Frontal cortex (tissue), 4 donors: ENCODE results near the gene PPP4R1. TPM values are rescaled to one million over a fixed set of nuclear protein-coding genes. Genes with fewer than 3 reads are reported as not detected.

ENCODE experiments used
- DNase-seq, 2 donors: peaks; one replicate each; pipeline ENCODE4 v3.0.0; 2012; ENCODE audit warnings: low spot score in 2 of 2
- FAIRE-seq: peaks from 2 replicates; lab custom pipeline; 2012; peaks lifted over from hg19 to GRCh38; lab: Jason Lieb, UNC
- small RNA-seq: library from RNA; depleted of rRNA; stranded (forward); fragments of <200 nt; gene quantifications from one replicate; pipeline ENCODE3, GENCODE V24; 2014
- total RNA-seq: library from RNA; depleted of rRNA; stranded (reverse); fragments of >200 nt; gene quantifications from one replicate; pipeline ENCODE4 v1.2.3, GENCODE V29; 2014
- donor health status: control.
- donor health status: control.
- donor health status: control.

PPP4R1 gene
- total RNA-seq, 1 donor from 2014 or later: 152 TPM

DNA sequence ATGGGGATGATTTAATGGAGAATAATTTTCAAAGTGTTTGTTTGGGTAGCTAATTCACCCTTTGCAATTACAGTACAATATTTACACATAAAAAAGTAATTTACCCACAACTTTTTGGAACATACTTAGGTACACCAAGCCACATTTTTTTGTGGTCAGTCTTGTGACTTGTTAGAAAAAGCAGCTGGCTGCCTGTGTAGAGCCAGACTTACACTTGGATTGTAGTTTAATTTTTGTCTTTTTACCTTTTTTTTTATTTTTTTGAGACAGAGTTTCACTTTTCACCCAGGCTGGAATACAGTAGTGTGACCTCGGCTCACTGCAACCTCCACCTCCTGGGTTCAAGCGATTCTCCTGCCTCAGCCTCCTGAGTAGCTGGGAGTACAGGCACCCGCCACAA is 93.7 kb downstream of the PPP4R1 start:
- FAIRE-seq (no peak), DNase-seq (no peak)

DNA sequence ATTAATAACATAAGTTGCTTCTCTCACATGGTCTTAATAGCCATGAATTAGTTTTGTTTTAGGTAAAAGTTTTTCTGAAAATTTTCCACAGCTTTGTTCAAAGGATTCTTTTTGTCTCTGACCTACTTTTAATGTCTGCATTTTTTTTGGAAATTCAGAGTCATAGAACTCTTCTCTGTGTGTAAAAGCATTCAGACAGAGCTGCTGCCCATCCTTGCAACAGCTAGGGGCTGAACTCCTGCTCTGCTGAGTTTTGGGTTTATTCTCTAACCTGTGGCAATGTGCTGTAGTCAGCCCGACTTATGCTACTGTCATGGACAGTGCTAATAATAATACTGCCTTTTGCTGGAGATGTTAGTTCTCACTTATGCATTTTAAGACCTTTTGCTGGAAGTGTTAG is 95.0 kb downstream of the PPP4R1 start:
- DNase-seq (no peak), FAIRE-seq (no peak)

DNA sequence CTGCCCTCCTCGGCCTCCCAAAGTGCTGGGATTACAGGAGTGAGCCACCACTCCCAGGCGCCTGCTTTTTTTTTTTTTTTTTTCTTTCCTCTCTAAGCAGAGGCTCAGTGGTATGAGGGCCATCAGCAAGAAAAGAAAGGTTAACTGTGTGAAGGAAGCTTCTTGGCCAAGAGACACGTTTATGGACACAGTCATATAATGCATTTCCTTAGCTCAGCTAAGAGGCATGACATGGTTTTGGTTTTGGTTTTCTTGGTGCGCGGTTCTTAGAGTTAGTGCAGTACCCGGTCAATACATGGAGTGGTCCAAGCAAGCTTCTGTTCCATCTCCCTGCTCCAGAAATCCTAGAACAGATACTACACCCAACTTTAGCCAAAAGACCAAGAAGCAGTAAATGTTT is 96.5 kb downstream of the PPP4R1 start:
- DNase-seq: no peak
- FAIRE-seq: no peak

DNA sequence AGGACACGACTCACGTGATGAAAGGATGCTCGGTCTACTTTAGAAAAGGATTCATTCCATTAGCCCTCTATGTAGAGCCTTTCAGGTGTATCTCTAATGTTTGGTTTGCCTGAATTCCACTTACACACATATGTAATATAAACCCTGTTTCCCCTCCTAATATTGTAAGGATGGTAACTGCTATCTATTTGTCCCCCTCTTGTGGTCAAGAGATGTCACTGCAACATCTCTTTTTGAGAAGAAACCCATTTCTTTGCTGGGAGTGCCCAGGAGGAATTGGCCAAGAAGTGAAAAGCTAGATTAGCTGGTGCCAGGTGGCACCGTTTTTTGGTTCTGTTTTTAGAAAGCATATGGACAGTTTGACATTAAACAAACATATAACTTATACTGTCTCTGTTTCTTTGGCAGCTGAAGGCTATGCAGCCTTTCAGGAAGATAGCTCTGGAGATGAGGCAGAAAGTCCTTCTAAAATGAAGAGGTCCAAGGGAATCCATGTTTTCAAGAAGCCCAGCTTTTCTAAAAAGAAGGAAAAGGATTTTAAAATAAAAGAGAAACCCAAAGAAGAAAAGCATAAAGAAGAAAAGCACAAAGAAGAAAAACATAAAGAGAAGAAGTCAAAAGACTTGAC is 97.8 kb downstream of the PPP4R1 start:
- FAIRE-seq: no peak
- no peak for DNase-seq

DNA sequence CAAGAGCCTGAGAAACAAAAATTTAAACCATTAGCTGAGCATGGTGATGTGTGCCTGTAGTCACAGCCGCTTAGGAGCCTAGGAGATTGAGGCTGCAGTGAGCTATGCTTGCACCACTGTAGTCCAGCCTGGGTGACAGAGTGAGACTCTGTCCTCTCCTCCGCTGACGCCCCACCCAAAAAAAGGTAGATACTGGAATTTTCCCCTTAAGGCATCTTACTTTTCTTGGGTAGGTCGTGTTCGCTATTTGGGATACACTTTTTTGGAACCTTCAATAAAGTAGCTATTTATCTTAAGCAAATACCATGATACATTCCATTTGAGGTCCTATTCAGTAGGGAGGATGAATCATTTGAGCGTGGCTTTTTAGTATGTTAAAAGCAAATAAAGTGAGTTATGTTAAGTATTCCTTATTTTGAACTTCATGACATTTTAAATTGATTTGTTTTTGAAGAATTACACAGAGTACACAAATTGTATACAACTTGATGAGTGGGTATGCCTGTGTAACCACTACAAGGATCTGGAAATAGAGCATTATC is 100.3 kb downstream of the PPP4R1 start:
- no peak for FAIRE-seq
- no peak for DNase-seq

DNA sequence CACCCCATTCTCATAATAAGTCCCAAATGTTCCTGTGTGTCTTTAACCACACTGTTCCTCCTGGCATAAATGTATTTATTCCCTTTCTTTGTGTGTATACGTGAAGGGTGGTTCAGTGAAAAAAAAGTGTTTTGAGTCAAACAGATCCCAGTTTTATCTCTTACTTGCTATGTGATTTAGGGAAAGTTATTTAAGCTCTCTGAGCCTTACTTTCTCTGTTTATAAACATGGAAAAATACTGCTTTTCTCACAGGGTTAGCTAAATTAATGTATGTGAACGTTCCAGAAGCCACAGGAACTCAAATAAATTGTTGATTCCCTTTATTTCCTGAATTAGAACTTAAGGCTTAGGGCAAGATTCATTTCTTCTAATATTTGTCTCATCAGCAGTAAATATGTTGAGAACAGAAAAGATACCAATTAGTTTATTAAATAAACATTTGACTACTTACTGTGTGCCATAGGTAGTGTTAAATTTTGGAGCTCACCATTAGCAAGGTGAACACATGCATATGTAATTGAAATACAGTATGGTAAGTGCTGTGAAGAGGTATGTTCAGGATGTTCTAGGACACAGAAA is 105.8 kb downstream of the PPP4R1 start:
- no peak for FAIRE-seq
- DNase-seq: no peak

DNA sequence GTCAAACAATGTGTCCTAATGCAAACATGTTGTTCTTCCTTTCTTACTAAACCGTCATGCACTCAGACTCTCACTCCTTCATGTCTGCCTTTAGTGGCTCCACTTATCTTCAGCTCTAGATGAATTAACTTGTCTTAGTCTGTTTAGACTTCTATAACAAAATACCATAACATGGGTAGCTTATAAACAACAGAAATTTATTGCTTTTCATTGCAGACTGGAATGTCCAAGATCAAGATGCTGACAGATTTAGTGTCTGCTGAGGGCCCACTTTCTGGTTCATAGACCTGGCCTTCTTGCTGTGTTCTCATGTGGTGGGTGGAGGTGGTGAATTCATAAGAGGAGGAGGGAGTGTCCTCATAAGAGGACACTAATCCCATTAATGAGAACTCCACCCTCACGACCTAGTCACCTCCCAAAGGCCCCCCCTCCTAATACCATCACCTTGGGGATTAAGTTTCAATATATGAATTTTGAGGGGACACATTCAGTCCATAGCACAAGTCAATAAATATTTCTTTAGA is 106.7 kb downstream of the PPP4R1 start:
- FAIRE-seq: no peak

DNA sequence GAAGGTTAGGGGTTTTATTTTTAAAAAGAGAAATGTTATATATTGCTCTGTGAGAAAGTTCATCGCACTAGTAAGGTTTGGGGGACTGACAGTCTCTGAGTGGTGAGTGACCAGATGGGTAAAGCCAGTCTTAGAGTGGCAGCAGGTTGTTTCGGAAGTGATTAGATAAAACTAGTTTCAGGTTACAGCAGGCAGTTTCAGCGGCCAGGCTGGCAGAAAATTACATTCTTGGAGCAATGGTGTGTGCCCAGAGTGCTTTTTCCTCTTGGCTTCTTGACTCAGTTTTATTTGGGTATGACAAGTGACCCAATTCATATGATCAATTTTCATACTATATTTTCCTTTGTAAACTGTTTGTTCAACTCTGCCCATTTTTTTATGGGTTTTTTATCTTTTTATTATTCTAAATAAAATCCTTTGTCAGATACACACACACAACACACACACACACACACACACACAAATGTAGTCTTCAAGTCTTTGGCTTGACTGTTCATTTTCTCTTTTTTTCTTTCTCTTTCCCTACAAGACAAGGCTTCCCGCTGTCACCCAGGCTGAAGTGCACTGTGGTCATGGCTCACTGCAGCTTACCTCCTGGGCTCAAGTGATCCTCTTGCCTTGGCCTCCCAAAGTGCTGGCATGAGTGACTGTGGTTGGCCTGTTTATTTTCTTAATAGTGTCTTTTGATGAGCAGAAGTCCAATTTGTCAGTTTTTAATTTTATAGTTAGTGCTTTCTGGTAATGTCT is 108.1 kb downstream of the PPP4R1 start:
- DNase-seq: no peak
- no peak for FAIRE-seq

More for the DNA sequence above, 106.7 kb downstream of the PPP4R1 start:
- DNase-seq: no peak

Small RNA genes within 50 kb of the gene (small RNA-seq; reads per million reads assigned to genes)
- not detected for gene RNU2-27P
- not detected for gene RNU6-903P

Other genes with a start within 250 kb of the PPP4R1 start
- 26.5 TPM for gene RALBP1, start 139.0 kb downstream of the PPP4R1 start, total RNA-seq
- 37.5 TPM for gene RAB31, start 93.7 kb upstream of the PPP4R1 start, total RNA-seq